AG10803 (cell line): ENCODE measurements around the gene SLC5A2.

Source experiments
- DNase-seq: peaks from one replicate; pipeline ENCODE4 v3.0.0; 2010; ENCODE audit warnings: low read depth
- H3K4me3 ChIP-seq: 2 replicates; pipeline ENCODE4 v1.5.1; 2011; ENCODE audit warnings: mild to moderate bottlenecking, low read length, control low read depth
- CTCF ChIP-seq: conservative IDR thresholded peaks from 2 replicates; pipeline ENCODE4 v1.5.1; 2011; ENCODE audit warnings: mild to moderate bottlenecking, low read length, control low read depth, inconsistent platforms

Gene SLC5A2

GRCh38 chr16:31456988-31457360 lies 25.9 kb upstream of the SLC5A2 start:
- H3K4me3 ChIP-seq: peak overlapping the region; percentile 31
- DNase-seq: no peak

GRCh38 chr16:31458073-31458843 lies 24.7 kb upstream of the SLC5A2 start:
- peak; percentile 30; the same call in 1 of the 2 replicates for TF ChIP-seq CTCF
- peak; percentile 50 for DNase-seq
- H3K4me3 ChIP-seq: peak overlapping the region; percentile 91

More at GRCh38 chr16:31456988-31457360, 25.9 kb upstream of the SLC5A2 start:
- TF ChIP-seq CTCF: no peak

- peak; percentile 98 for DNase-seq
- peak within 1 kb of the TSS; percentile 91 for H3K4me3 ChIP-seq
- peak; percentile 56 for TF ChIP-seq CTCF
Measured at GRCh38 chr16:31458844-31459686, 23.9 kb upstream of the SLC5A2 start, which contains the start of gene ARMC5. ARMC5 (plus strand) TSS chr16:31459501; CDS start chr16:31459525, 24 bp downstream.

GRCh38 chr16:31459687-31460581 lies 23.0 kb upstream of the SLC5A2 start:
- no peak for TF ChIP-seq CTCF
- DNase-seq: peak; percentile 99
- H3K4me3 ChIP-seq: peak overlapping the region; percentile 91

GRCh38 chr16:31460582-31461002 lies 22.3 kb upstream of the SLC5A2 start:
- peak; percentile 81 for TF ChIP-seq CTCF
- peak overlapping the region; percentile 68 for H3K4me3 ChIP-seq
- peak; percentile 88 for DNase-seq

- TF ChIP-seq CTCF: no peak
- no peak for DNase-seq
- no peak overlapping the region for H3K4me3 ChIP-seq
Measured at GRCh38 chr16:31461201-31461920, 21.6 kb upstream of the SLC5A2 start.
